GM23338 (cell line): Measurements from ENCODE around the gene EEPD1. TPM values are rescaled to one million over a fixed set of nuclear protein-coding genes. Genes with fewer than 3 reads are reported as not detected.
A peak's percentile ranks its signal among the peaks of the same experiment; 100 is the strongest.

Experiments
- ATAC-seq: fragments of 200-7000 bp; cut with Tn5 transposase; 3 replicates; pipeline ENCODE4 v1.9.1; 2020
- DNase-seq: peaks from one replicate; pipeline ENCODE4 v3.0.0-alpha.2; 2015; ENCODE audit warnings: low spot score
- H2AFZ ChIP-seq: fragments of 200-600 bp; sonication (generic); 2 replicates; pipeline ENCODE4 v1.8.0; 2016; ENCODE audit warnings: antibody characterized with exemption, mild to moderate bottlenecking, moderate library complexity
- H3F3A ChIP-seq: fragments of 200-600 bp; sonication (generic); replicated peaks from 2 replicates; pipeline ENCODE4 v1.8.0; 2017; ENCODE audit warnings: antibody characterized with exemption, mixed run types, low read depth
- H3K27ac ChIP-seq: fragments of 200-600 bp; sonication (generic); 2 replicates; pipeline ENCODE4 v1.6.1; 2016; ENCODE audit warnings: low read depth
- H3K27me3 ChIP-seq: fragments of 200-600 bp; sonication (generic); 2 replicates; pipeline ENCODE4 v1.8.0; 2016; ENCODE audit warnings: mild to moderate bottlenecking, mixed run types, moderate library complexity; ENCODE audit not compliant: insufficient read depth
- H3K36me3 ChIP-seq: fragments of 200-600 bp; sonication (generic); 2 replicates; pipeline ENCODE4 v1.8.0; 2016; ENCODE audit warnings: mild to moderate bottlenecking; ENCODE audit not compliant: insufficient read depth
- H3K4me1 ChIP-seq: fragments of 200-600 bp; sonication (generic); 2 replicates; pipeline ENCODE4 v1.8.0; 2016; ENCODE audit warnings: mild to moderate bottlenecking, moderate library complexity; ENCODE audit not compliant: insufficient read depth
- H3K4me2 ChIP-seq: fragments of 200-600 bp; sonication (generic); 2 replicates; pipeline ENCODE4 v1.7.1; 2017; ENCODE audit warnings: mixed run types
- H3K4me3 ChIP-seq: fragments of 200-600 bp; sonication (generic); 2 replicates; pipeline ENCODE4 v1.6.1; 2016; ENCODE audit warnings: mixed run types
- H3K79me2 ChIP-seq: fragments of 200-600 bp; sonication (generic); replicated peaks from 2 replicates; pipeline ENCODE4 v1.8.0; 2017; ENCODE audit warnings: mild to moderate bottlenecking; ENCODE audit not compliant: insufficient read depth
- H3K9me2 ChIP-seq: fragments of 200-600 bp; sonication (generic); 2 replicates; pipeline ENCODE4 v1.8.0; 2017; ENCODE audit not compliant: insufficient read depth
- H4K20me1 ChIP-seq: fragments of 200-600 bp; sonication (generic); replicated peaks from 2 replicates; pipeline ENCODE4 v1.8.0; 2017; ENCODE audit warnings: mild to moderate bottlenecking; ENCODE audit not compliant: insufficient read depth
- H3K27ac Mint-ChIP-seq: 2 replicates; pipeline ENCODE4 v1.8.0; 2020; ENCODE audit warnings: inconsistent platforms, mild to moderate bottlenecking, moderate library complexity, mixed read lengths
- H3K27me3 Mint-ChIP-seq: 3 replicates; pipeline ENCODE4 v1.8.0; 2022; ENCODE audit warnings: low read depth, mild to moderate bottlenecking, moderate library complexity, mixed read lengths, inconsistent platforms; ENCODE audit not compliant: insufficient read depth, poor library complexity
- H3K36me3 Mint-ChIP-seq: 3 replicates; pipeline ENCODE4 v1.8.0; 2021; ENCODE audit warnings: low read depth, mild to moderate bottlenecking, inconsistent platforms, moderate library complexity, mixed read lengths
- H3K4me1 Mint-ChIP-seq: 3 replicates; pipeline ENCODE4 v1.8.0; 2020; ENCODE audit warnings: mild to moderate bottlenecking, inconsistent platforms, mixed read lengths
- H3K4me3 Mint-ChIP-seq: 3 replicates; pipeline ENCODE4 v1.8.0; 2021; ENCODE audit warnings: moderate library complexity, mild to moderate bottlenecking, inconsistent platforms, mixed read lengths
- H3K9me3 Mint-ChIP-seq: 3 replicates; pipeline ENCODE4 v1.8.0; 2020; ENCODE audit warnings: moderate library complexity, mild to moderate bottlenecking, inconsistent platforms, mixed read lengths
- CREB1 ChIP-seq: fragments of 250-450 bp; sonication (Bioruptor Pico); IDR thresholded peaks from 2 replicates; pipeline ENCODE4 v1.5.0; 2020; ENCODE audit warnings: low read depth, mild to moderate bottlenecking, moderate library complexity
- CTCF ChIP-seq, 2 experiments: fragments of 200-600 bp in 1 of 2; sonication (generic) in 1 of 2; conservative IDR thresholded peaks; 2 replicates each; pipeline versions ENCODE4 v1.5.1 to v1.6.1; 2016 to 2017; ENCODE audit warnings: antibody characterized with exemption in 2 of 2, low read depth in 2 of 2, mild to moderate bottlenecking in 2 of 2, moderate library complexity in 1 of 2
- ETS1 ChIP-seq: IDR thresholded peaks from 2 replicates; pipeline ENCODE4 v1.6.1; 2016; ENCODE audit warnings: antibody characterized with exemption
- EZH2 ChIP-seq: fragments of 200-600 bp; sonication (generic); IDR thresholded peaks from one replicate; pipeline ENCODE4 v1.8.0; 2017; ENCODE audit warnings: antibody characterized with exemption, mild to moderate bottlenecking, low read depth; ENCODE audit not compliant: unreplicated experiment
- EZH2phosphoT487 ChIP-seq: fragments of 200-600 bp; sonication (generic); IDR thresholded peaks from one replicate; pipeline ENCODE4 v1.8.1; 2018; ENCODE audit warnings: antibody characterized with exemption; ENCODE audit not compliant: unreplicated experiment
- JUNB ChIP-seq: IDR thresholded peaks from one replicate; pipeline ENCODE4 v1.6.1; 2016; ENCODE audit warnings: antibody characterized with exemption; ENCODE audit not compliant: unreplicated experiment
- NANOG ChIP-seq: IDR thresholded peaks from 2 replicates; pipeline ENCODE4 v1.6.1; 2016; ENCODE audit warnings: antibody characterized with exemption, borderline replicate concordance
- POLR2AphosphoS5 ChIP-seq: IDR thresholded peaks from 2 replicates; pipeline ENCODE4 v1.6.1; 2016; ENCODE audit warnings: antibody characterized with exemption, low read depth
- REST ChIP-seq: IDR thresholded peaks from one replicate; pipeline ENCODE4 v1.6.1; 2018; ENCODE audit warnings: antibody characterized with exemption; ENCODE audit not compliant: unreplicated experiment
- STAT1 ChIP-seq: IDR thresholded peaks from one replicate; pipeline ENCODE4 v1.6.1; 2016; ENCODE audit warnings: antibody characterized with exemption; ENCODE audit not compliant: unreplicated experiment
- ZNF114 ChIP-seq: fragments of 250-450 bp; sonication (Bioruptor Pico); IDR thresholded peaks from 2 replicates; pipeline ENCODE4 v1.5.0; 2020; ENCODE audit warnings: mild to moderate bottlenecking, moderate library complexity
- ZNF331 ChIP-seq: fragments of 250-450 bp; sonication (Bioruptor Pico); IDR thresholded peaks from 2 replicates; pipeline ENCODE4 v1.5.0; 2020; ENCODE audit warnings: low read depth, mild to moderate bottlenecking, moderate library complexity
- ZNF462 ChIP-seq: fragments of 250-450 bp; sonication (Bioruptor Pico); IDR thresholded peaks from 2 replicates; pipeline ENCODE4 v1.5.0; 2020; ENCODE audit warnings: mild to moderate bottlenecking, moderate library complexity
- polyA plus RNA-seq: library from polyadenylated mRNA; unstranded; fragments of >200 nt; fragmentation: Nextera tagmentation; extraction: Ambion mirVana; gene quantifications from 2 replicates; pipeline ENCODE4 v1.2.1, GENCODE V29; 2016
- total RNA-seq: library from RNA; depleted of rRNA; stranded (reverse); fragments of >200 nt; shearing (Covaris generic); gene quantifications from 2 replicates; pipeline ENCODE4 v1.2.3, GENCODE V29; 2014

Gene EEPD1
- total and polyA plus RNA-seq, 2 experiments from 2014 or later, result 4.1 to 17.1 TPM

DNA sequence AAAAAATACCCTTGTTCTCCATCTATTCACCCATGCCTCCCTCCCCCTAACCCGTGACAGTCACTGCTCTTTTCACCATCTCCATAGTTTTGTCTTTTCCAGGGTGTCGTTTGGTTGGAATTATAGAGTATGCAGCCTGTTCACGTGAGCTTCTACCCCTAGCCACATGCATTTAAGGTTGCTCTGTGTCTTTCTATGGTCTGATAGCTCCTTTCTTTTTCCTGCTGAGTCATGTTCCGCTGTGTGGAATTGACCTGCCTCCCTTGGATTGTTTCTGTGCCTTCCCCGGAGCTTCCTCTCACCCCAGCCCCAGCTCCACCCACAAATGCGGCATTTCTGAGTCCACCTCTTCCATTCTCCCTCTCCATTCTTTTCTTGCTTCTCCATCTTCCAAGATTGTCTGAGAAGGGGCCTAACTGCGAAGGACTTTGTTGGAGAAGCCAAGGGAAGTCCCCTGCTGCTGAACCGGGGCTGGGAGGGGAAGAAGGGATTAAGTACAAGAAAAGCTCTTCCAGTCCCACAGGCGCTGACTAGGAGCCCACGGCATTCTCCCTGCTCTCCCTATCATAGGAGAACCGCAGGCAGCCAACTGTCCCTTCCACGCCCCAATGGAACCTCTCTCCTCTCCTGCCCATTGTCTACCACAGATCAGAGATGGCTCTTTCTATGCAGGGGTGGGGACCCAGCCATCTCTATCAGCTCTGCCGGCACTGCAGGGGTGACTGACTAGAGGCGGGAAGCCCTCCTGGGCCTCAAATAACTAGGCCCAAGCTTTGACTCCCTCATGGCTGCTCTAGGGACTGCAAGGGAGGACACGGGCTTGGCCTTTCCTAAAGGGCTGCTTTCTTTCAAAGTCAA is 149.1 kb downstream of the EEPD1 start:
- H3K27me3 Mint-ChIP-seq, result peaks cover 17% of the 10 kb centered on the region
- no peak for TF ChIP-seq ZNF331 (CRISPR knock-in tag)
- TF ChIP-seq ZNF114 (CRISPR knock-in tag), result no peak
- no peak for TF ChIP-seq REST
- TF ChIP-seq EZH2phosphoT487, result no peak
- no peak for TF ChIP-seq POLR2AphosphoS5
- no peak for TF ChIP-seq STAT1
- TF ChIP-seq EZH2, result no peak
- no peak for TF ChIP-seq CREB1 (CRISPR knock-in tag)
- no peak for TF ChIP-seq NANOG
- no peak for TF ChIP-seq CTCF (conservative IDR thresholded peaks at IDR 0.05; ENCODE audit: low read depth in 2 of 2)
- TF ChIP-seq ZNF462 (CRISPR knock-in tag), result no peak
- TF ChIP-seq JUNB, result no peak
- no peak for TF ChIP-seq ETS1
- Histone ChIP-seq H3K79me2 (no peaks in the 10 kb centered on the region), H3F3A (no peaks in the 10 kb centered on the region), H3K4me2 (no peak overlapping the region), H4K20me1 (no peaks in the 10 kb centered on the region), H3K9me2 (0 out of 2 replicates have a peak, but pooled peaks cover 5% of the 10 kb centered on the region), H3K4me3 (no peak overlapping the region), H3K27me3 (no peaks in the 10 kb centered on the region), H2AFZ (no peak overlapping the region), H3K4me1 (no peaks in the 10 kb centered on the region; the same call in 1 of the 2 replicates), H3K27ac (no peak overlapping the region; the same call in 1 of the 2 replicates), H3K36me3 (no peaks in the 10 kb centered on the region)
- H3K4me3 Mint-ChIP-seq, result no peak overlapping the region
- peak overlapping the region; percentile 20 for H3K27ac Mint-ChIP-seq
- H3K9me3 Mint-ChIP-seq, result no peaks in the 10 kb centered on the region
- H3K36me3 Mint-ChIP-seq, result peaks cover 9% of the 10 kb centered on the region; the same call in 2 of the 3 replicates
- ATAC-seq (no peak), DNase-seq (no peak)
- peaks cover 32% of the 10 kb centered on the region for H3K4me1 Mint-ChIP-seq
